AG04450 (cell line): ENCODE results near the gene TXLNG. TPM values are rescaled to one million over a fixed set of nuclear protein-coding genes. Genes with fewer than 3 reads are reported as not detected.

ENCODE experiments used
- CTCF ChIA-PET: fragments of 300-600, 350-600 bp; formaldehyde crosslinking; extraction: SDS; loops from one replicate; lab custom pipeline; 2022; ENCODE audit warnings: antibody characterized with exemption, inconsistent platforms; lab: Charles Lee
- POLR2A ChIA-PET: fragments of 350-600 bp; formaldehyde crosslinking; extraction: SDS; loops from one replicate; lab custom pipeline; 2021; ENCODE audit warnings: antibody characterized with exemption, inconsistent platforms; lab: Yijun Ruan, JAX
- DNase-seq: peaks from one replicate; pipeline ENCODE4 v3.0.0-alpha.2; 2011; ENCODE audit warnings: low read depth, low spot score
- H3K27ac ChIP-seq: one replicate; pipeline ENCODE4 v1.5.1; 2012; ENCODE audit warnings: low read depth, low read length, control low read depth
- H3K27me3 ChIP-seq: one replicate; pipeline ENCODE4 v1.6.0; 2012; ENCODE audit warnings: low read length; ENCODE audit not compliant: control insufficient read depth, insufficient read depth
- H3K4me3 ChIP-seq: 2 replicates; pipeline ENCODE4 v1.5.1; 2011; ENCODE audit warnings: mild to moderate bottlenecking, low read depth, low read length, control low read depth
- H3K9me3 ChIP-seq: 2 replicates; pipeline ENCODE4 v1.5.1; 2012; ENCODE audit warnings: low read length; ENCODE audit not compliant: control insufficient read depth, insufficient read depth
- CTCF ChIP-seq: IDR thresholded peaks from 2 replicates; pipeline ENCODE4 v1.5.1; 2011; ENCODE audit warnings: low read depth, low read length, control low read depth, inconsistent platforms
- polyA plus RNA-seq: library from polyadenylated mRNA; depleted of rRNA; stranded (reverse); fragments of >200 nt; gene quantifications from 2 replicates; pipeline ENCODE4 v1.2.3, GENCODE V29; 2011

TXLNG gene
- polyA plus RNA-seq, 1 experiment = 15.4 TPM

GRCh38 chrX:16836371-16836770, 50.1 kb downstream of the TXLNG start:
- no peak overlapping the region for H3K4me3 ChIP-seq
- no peak for DNase-seq
- no peaks in the 10 kb centered on the region for H3K27me3 ChIP-seq
- CTCF ChIA-PET = interaction anchor here (1.7 kb wide), 1 partner anchor 10 kb away, joined by 5 read pairs; no protein-coding TSS in a partner anchor
- H3K27ac ChIP-seq = no peak overlapping the region
- TF ChIP-seq CTCF = 0 out of 2 replicates have a peak, but pooled peaks have one; percentile 24
- H3K9me3 ChIP-seq = no peaks in the 10 kb centered on the region
- POLR2A ChIA-PET = no interaction called here

GRCh38 chrX:16838202-16839066, 52.2 kb downstream of the TXLNG start:
- CTCF ChIA-PET = interaction anchor here (1.0 to 1.9 kb wide), 3 partner anchors 11 to 208 kb away, joined by 5 to 9 read pairs (median 5); no protein-coding TSS in a partner anchor

GRCh38 chrX:16839219-16839851, 53.1 kb downstream of the TXLNG start:
- Histone ChIP-seq H3K27ac (peak overlapping the region; percentile 78), H3K4me3 (no peak overlapping the region), H3K9me3 (no peaks in the 10 kb centered on the region), H3K27me3 (no peaks in the 10 kb centered on the region)
- DNase-seq = no peak
- no peak for TF ChIP-seq CTCF
- ChIA-PET CTCF (interaction anchor here (1.0 to 1.9 kb wide), 3 partner anchors 12 to 207 kb away, joined by 3 to 9 read pairs (median 5); no protein-coding TSS in a partner anchor), POLR2A (interaction anchor here (0.7 kb wide), 1 partner anchor 46 kb away, joined by 3 read pairs; no protein-coding TSS in a partner anchor)

More at GRCh38 chrX:16838202-16839066, 52.2 kb downstream of the TXLNG start:
- POLR2A ChIA-PET = interaction anchor here (0.7 kb wide), 1 partner anchor 45 kb away, joined by 3 read pairs; no protein-coding TSS in a partner anchor
- H3K27ac ChIP-seq = peak overlapping the region; percentile 86
- no peaks in the 10 kb centered on the region for H3K27me3 ChIP-seq
- H3K9me3 ChIP-seq = no peaks in the 10 kb centered on the region
- no peak overlapping the region for H3K4me3 ChIP-seq
- no peak for TF ChIP-seq CTCF
- no peak for DNase-seq

- Histone ChIP-seq H3K27ac (peak overlapping the region; percentile 78), H3K9me3 (no peaks in the 10 kb centered on the region), H3K4me3 (no peak overlapping the region), H3K27me3 (no peaks in the 10 kb centered on the region)
- ChIA-PET POLR2A (interaction anchor here (0.7 kb wide), 1 partner anchor 11 kb away, joined by 3 read pairs; no protein-coding TSS in a partner anchor), CTCF (interaction anchor here (1.0 to 1.9 kb wide), 3 partner anchors 11 to 206 kb away, joined by 3 to 9 read pairs (median 5); no protein-coding TSS in a partner anchor)
- no peak for DNase-seq
- TF ChIP-seq CTCF = no peak
Measured at GRCh38 chrX:16839852-16840460, 53.7 kb downstream of the TXLNG start.
